B cell (primary cell): ENCODE data around the gene GPHN. TPM values are rescaled to one million over a fixed set of nuclear protein-coding genes. Genes with fewer than 3 reads are reported as not detected.

ENCODE experiments used
- ATAC-seq: fragments of 200-7000 bp; cut with Tn5 transposase; one replicate; pipeline ENCODE4 v1.10.0; 2021; ENCODE audit warnings: low read depth, mild to moderate bottlenecking, moderate number of reproducible peaks, moderate library complexity
- CTCF ChIA-PET: fragments of 350-600 bp; sonication (Branson Sonifier 250); formaldehyde crosslinking; loops from one replicate; lab custom pipeline; 2021; ENCODE audit warnings: antibody characterized with exemption, inconsistent platforms; lab: Charles Lee
- POLR2A ChIA-PET: fragments of 350-600 bp; sonication (Branson Sonifier 250); formaldehyde crosslinking; loops from one replicate; lab custom pipeline; 2021; ENCODE audit warnings: antibody characterized with exemption; lab: Charles Lee
- DNase-seq: peaks from one replicate; pipeline ENCODE4 v3.0.0; 2013
- H2AFZ ChIP-seq: 2 replicates; pipeline ENCODE4 v1.6.1; 2012; ENCODE audit warnings: mild to moderate bottlenecking, low read depth, low read length; ENCODE audit not compliant: insufficient read depth, poor library complexity, severe bottlenecking
- H3K27ac ChIP-seq, 2 donors: 1 replicate in 1 of 2; 2 replicates in 1 of 2; pipeline ENCODE4 v1.5.1; 2012 to 2013; ENCODE audit warnings: low read length in 2 of 2, mild to moderate bottlenecking in 2 of 2, moderate library complexity in 1 of 2
- H3K27me3 ChIP-seq, 4 experiments: fragments of 200-600 bp in 1 of 4; sonication (generic) in 1 of 4; replicated peaks in 1 of 4; 1 replicate in 2 of 4; 2 replicates in 2 of 4; pipeline versions ENCODE4 v1.6.1 to v1.7.0; 2013 to 2016; ENCODE audit warnings: low read length in 3 of 4, mild to moderate bottlenecking in 2 of 4, mixed read lengths in 1 of 4, moderate library complexity in 1 of 4; ENCODE audit not compliant: insufficient read depth in 4 of 4, control insufficient read depth in 3 of 4; ENCODE audit errors: control extremely low read depth in 1 of 4
- H3K36me3 ChIP-seq, 2 experiments: replicated peaks in 1 of 2; 1 replicate in 1 of 2; 2 replicates in 1 of 2; pipeline versions ENCODE4 v1.6.1 to v1.7.1; 2013; ENCODE audit warnings: low read length in 1 of 2; ENCODE audit not compliant: insufficient read depth in 2 of 2, control insufficient read depth in 1 of 2; ENCODE audit errors: control extremely low read depth in 1 of 2, extremely low read depth in 1 of 2
- H3K4me1 ChIP-seq, 2 donors: fragments of 200-600 bp in 1 of 2; sonication (generic) in 1 of 2; 1 replicate in 1 of 2; 2 replicates in 1 of 2; pipeline versions ENCODE4 v1.5.1 to v1.6.1; 2013 to 2017; ENCODE audit warnings: low read length in 2 of 2; ENCODE audit not compliant: control insufficient read depth in 2 of 2, insufficient read depth in 2 of 2
- H3K4me2 ChIP-seq: replicated peaks from 2 replicates; pipeline ENCODE3; 2012; ENCODE audit warnings: mild to moderate bottlenecking, low read depth, low read length; ENCODE audit not compliant: poor library complexity, severe bottlenecking
- H3K4me3 ChIP-seq, 5 experiments: fragments of 200-600 bp in 1 of 5; sonication (generic) in 1 of 5; 1 replicate in 3 of 5; 2 replicates in 2 of 5; pipeline versions ENCODE4 v1.5.1 to v1.7.0; 2011 to 2016; ENCODE audit warnings: low read length in 4 of 5, mild to moderate bottlenecking in 4 of 5, low read depth in 2 of 5, control low read depth in 1 of 5, moderate library complexity in 1 of 5; ENCODE audit not compliant: insufficient read depth in 1 of 5; ENCODE audit errors: control extremely low read depth in 1 of 5, extremely low read depth in 1 of 5
- H3K79me2 ChIP-seq: fragments of 200-600 bp; sonication (generic); one replicate; pipeline ENCODE4 v1.6.0; 2016; ENCODE audit warnings: low read length; ENCODE audit not compliant: control insufficient read depth, insufficient read depth
- H3K9ac ChIP-seq: fragments of 200-600 bp; sonication (generic); 2 replicates; pipeline ENCODE4 v1.6.1; 2017; ENCODE audit warnings: mild to moderate bottlenecking, low read length, moderate library complexity
- H3K9me3 ChIP-seq, 3 donors: one replicate each; pipeline versions ENCODE4 v1.6.1 to v1.7.1; 2013; ENCODE audit warnings: low read length in 2 of 3; ENCODE audit not compliant: control insufficient read depth in 2 of 3, insufficient read depth in 1 of 3; ENCODE audit errors: control extremely low read depth in 1 of 3
- H4K20me1 ChIP-seq: 2 replicates; pipeline ENCODE4 v1.6.0; 2012; ENCODE audit warnings: mild to moderate bottlenecking, low read length; ENCODE audit not compliant: insufficient read depth, control insufficient read depth, poor library complexity, severe bottlenecking
- H3K27ac Mint-ChIP-seq: one replicate; pipeline ENCODE4 v1.8.0; 2021; ENCODE audit warnings: mixed read lengths
- H3K27me3 Mint-ChIP-seq: one replicate; pipeline ENCODE4 v1.8.0; 2021; ENCODE audit warnings: mixed read lengths
- H3K4me1 Mint-ChIP-seq: one replicate; pipeline ENCODE4 v1.8.0; 2021; ENCODE audit warnings: mixed read lengths
- H3K4me3 Mint-ChIP-seq: one replicate; pipeline ENCODE4 v1.8.0; 2021; ENCODE audit warnings: mixed read lengths
- H3K9me3 Mint-ChIP-seq: one replicate; pipeline ENCODE4 v1.8.0; 2022; ENCODE audit warnings: mixed read lengths; ENCODE audit not compliant: insufficient read depth
- EZH2 ChIP-seq: IDR thresholded peaks from 2 replicates; pipeline ENCODE4 v1.6.1; 2012; ENCODE audit warnings: borderline replicate concordance, low read depth, mild to moderate bottlenecking, moderate library complexity, low read length; ENCODE audit not compliant: insufficient read depth, poor library complexity, severe bottlenecking
- WGBS: methylation state at CpG from one replicate; pipeline ENCODE4 v1.1.5; 2013; ENCODE audit warnings: missing lambda C conversion rate; ENCODE audit not compliant: insufficient coverage; 5-methylcytosine and 5-hydroxymethylcytosine counted together
- intact Hi-C: fragments of 100-400 bp; cut with micrococcal nuclease; formaldehyde crosslinking; loops from one replicate; pipeline ENCODE4 v1.10.0; 2022
- polyA plus RNA-seq: library from polyadenylated mRNA; depleted of rRNA; stranded (reverse); fragments of >200 nt; gene quantifications from 2 replicates; pipeline ENCODE4 v1.2.3, GENCODE V29; 2012
- total RNA-seq, 2 donors: library from RNA; stranded (reverse); fragments of 120-200 nt in 1 of 2; gene quantifications; 1 replicate in 1 of 2; 2 replicates in 1 of 2; pipeline versions ENCODE4 v1.2.3 to v1.2.4, GENCODE V29; 2013 to 2022
- TF ChIP-seq, protein P1 (sequence below): fragments of 200-600 bp; IDR thresholded peaks from one replicate; pipeline ENCODE4 v1.8.0; 2022; ENCODE audit warnings: antibody characterized with exemption, mild to moderate bottlenecking

The GPHN gene
- total and polyA plus RNA-seq, 2 donors (not counting 1 experiment from before 2014, with no cell fraction given) = 3.4 to 18.0 TPM

DNA sequence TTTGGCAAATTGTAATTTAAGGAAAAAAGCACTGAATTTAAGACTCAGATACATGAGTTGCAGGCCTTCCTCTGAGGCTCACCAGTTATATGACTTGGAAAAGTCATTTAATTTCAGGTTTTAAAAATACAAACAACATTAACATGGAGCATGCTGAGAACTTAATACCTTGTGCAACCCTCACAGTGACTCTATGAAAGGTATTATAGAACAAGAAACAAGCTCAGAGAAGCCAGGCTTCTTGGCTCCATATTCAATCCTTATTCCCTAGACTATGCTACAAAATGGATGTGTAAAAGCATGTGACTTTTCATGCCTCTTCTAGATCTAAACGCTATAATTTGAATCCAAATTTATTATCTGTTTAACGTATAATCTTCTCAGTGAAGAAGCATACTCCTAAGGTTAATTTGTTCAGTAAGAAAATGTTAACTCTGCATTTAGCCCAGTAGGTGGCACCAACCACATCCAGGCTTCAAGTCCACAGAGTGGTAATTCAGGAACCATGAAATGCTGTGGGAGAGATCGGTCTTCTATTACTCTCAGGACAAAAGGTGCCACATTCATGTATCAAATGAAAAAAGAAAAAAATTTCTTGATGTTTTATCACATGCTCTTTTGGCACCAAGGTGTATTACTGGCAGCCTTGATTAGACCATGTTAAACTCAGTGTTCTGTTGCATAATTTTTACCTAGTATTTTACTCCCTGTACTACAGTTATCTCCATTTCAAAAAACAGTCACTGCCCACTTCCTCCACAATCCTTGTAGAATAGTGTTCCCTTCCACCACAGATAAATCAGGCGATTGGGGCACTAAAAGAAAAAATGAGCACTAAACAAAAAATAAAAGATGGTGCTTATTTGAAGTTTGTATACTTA, 12.5 kb upstream of the GPHN start:
- DNase-seq = peak; percentile 61
- no peak overlapping the region for H3K9ac ChIP-seq

More for the DNA sequence above, 12.5 kb upstream of the GPHN start:
- no peaks in the 10 kb centered on the region for H4K20me1 ChIP-seq
- no peak overlapping the region for H2AFZ ChIP-seq
- no peak for TF ChIP-seq EZH2
- TF ChIP-seq, protein P1, sequence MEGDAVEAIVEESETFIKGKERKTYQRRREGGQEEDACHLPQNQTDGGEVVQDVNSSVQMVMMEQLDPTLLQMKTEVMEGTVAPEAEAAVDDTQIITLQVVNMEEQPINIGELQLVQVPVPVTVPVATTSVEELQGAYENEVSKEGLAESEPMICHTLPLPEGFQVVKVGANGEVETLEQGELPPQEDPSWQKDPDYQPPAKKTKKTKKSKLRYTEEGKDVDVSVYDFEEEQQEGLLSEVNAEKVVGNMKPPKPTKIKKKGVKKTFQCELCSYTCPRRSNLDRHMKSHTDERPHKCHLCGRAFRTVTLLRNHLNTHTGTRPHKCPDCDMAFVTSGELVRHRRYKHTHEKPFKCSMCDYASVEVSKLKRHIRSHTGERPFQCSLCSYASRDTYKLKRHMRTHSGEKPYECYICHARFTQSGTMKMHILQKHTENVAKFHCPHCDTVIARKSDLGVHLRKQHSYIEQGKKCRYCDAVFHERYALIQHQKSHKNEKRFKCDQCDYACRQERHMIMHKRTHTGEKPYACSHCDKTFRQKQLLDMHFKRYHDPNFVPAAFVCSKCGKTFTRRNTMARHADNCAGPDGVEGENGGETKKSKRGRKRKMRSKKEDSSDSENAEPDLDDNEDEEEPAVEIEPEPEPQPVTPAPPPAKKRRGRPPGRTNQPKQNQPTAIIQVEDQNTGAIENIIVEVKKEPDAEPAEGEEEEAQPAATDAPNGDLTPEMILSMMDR = peak; percentile 80
- H3K36me3 ChIP-seq = no peaks in the 10 kb centered on the region
- intact Hi-C loops = loop anchor here (1.0 to 10.0 kb wide), 3 partner anchors 127 to 643 kb away; no protein-coding TSS in a partner anchor
- H3K9me3 Mint-ChIP-seq = no peaks in the 10 kb centered on the region
- no peak overlapping the region for H3K27ac Mint-ChIP-seq
- H3K27ac ChIP-seq = no peak overlapping the region
- no peak overlapping the region for H3K4me3 Mint-ChIP-seq
- CTCF ChIA-PET = interaction anchor here (1.0 to 1.6 kb wide), 7 partner anchors 15 to 790 kb away, joined by 3 to 9 read pairs (median 3); no protein-coding TSS in a partner anchor
- WGBS = no CpG with 5 or more reads among the region's 4 CpGs
- H3K79me2 ChIP-seq = no peaks in the 10 kb centered on the region
- POLR2A ChIA-PET = no interaction called here
- peaks cover 3 to 8% of the 10 kb centered on the region in 2 donors for H3K4me1 ChIP-seq
- H3K9me3 ChIP-seq = no peaks in the 10 kb centered on the region
- no peak overlapping the region for H3K4me3 ChIP-seq
- peaks cover 6% of the 10 kb centered on the region for H3K4me1 Mint-ChIP-seq
- ATAC-seq = peak; percentile 61
- no peaks in the 10 kb centered on the region for H3K27me3 Mint-ChIP-seq
- H3K4me2 ChIP-seq = no peak overlapping the region
- H3K27me3 ChIP-seq = no peaks in the 10 kb centered on the region
